HepG2 (cell line): Measurements from ENCODE around the gene ALDH3A2. TPM values are rescaled to one million over a fixed set of nuclear protein-coding genes. Genes with fewer than 3 reads are reported as not detected.

Source experiments
- ARID4A ChIP-seq: sonication (generic); formaldehyde crosslinking; IDR thresholded peaks from 2 replicates; pipeline ENCODE4 v1.5.0; 2020; ENCODE audit warnings: mild to moderate bottlenecking, missing genetic modification reagents, borderline replicate concordance
- ETV5 ChIP-seq: IDR thresholded peaks from 2 replicates; pipeline ENCODE4 v1.6.1; 2018; ENCODE audit warnings: missing biosample characterization, missing genetic modification reagents, inconsistent platforms, borderline replicate concordance
- FIP1L1 ChIP-seq: fragments of 200-400 bp; formaldehyde crosslinking; IDR thresholded peaks from 2 replicates; pipeline ENCODE4 v1.6.1; 2018; ENCODE audit warnings: low read depth, mild to moderate bottlenecking, low read length, moderate library complexity, borderline replicate concordance; ENCODE audit not compliant: insufficient read depth
- FOSL2 ChIP-seq: sonication (generic); formaldehyde crosslinking; IDR thresholded peaks from 2 replicates; pipeline ENCODE4 v1.4.0; 2020; ENCODE audit warnings: missing genetic modification reagents
- MTF2 ChIP-seq: sonication (generic); formaldehyde crosslinking; IDR thresholded peaks from 2 replicates; pipeline ENCODE4 v1.5.0; 2020; ENCODE audit warnings: missing genetic modification reagents, borderline replicate concordance
- NPAS2 ChIP-seq: sonication (generic); formaldehyde crosslinking; IDR thresholded peaks from 2 replicates; pipeline ENCODE4 v1.8.0; 2022; ENCODE audit warnings: mild to moderate bottlenecking, missing genetic modification reagents, borderline replicate concordance
- RERE ChIP-seq: IDR thresholded peaks from 2 replicates; pipeline ENCODE4 v1.6.1; 2016; ENCODE audit warnings: low read depth, missing genetic modification reagents, missing compliant biosample characterization
- SNAPC4 ChIP-seq: sonication (generic); formaldehyde crosslinking; IDR thresholded peaks from 2 replicates; pipeline ENCODE4 v1.4.0; 2020; ENCODE audit warnings: mild to moderate bottlenecking, missing genetic modification reagents
- SOX5 ChIP-seq: IDR thresholded peaks from 2 replicates; pipeline ENCODE4 v1.6.1; 2016; ENCODE audit warnings: borderline replicate concordance
- SRY ChIP-seq: sonication (generic); formaldehyde crosslinking; IDR thresholded peaks from 2 replicates; pipeline ENCODE4 v1.8.0; 2022; ENCODE audit warnings: mild to moderate bottlenecking, missing genetic modification reagents
- TBL1XR1 ChIP-seq: fragments of 150-350 bp; IDR thresholded peaks from 2 replicates; pipeline ENCODE4 v1.6.1; 2014; ENCODE audit warnings: borderline replicate concordance, low read length; ENCODE audit not compliant: partially characterized antibody
- ZFY ChIP-seq: sonication (generic); formaldehyde crosslinking; IDR thresholded peaks from 2 replicates; pipeline ENCODE4 v1.4.0; 2020; ENCODE audit warnings: missing genetic modification reagents
- ZNF615 ChIP-seq: sonication (generic); formaldehyde crosslinking; IDR thresholded peaks from 2 replicates; pipeline ENCODE4 v1.5.0; 2020; ENCODE audit warnings: mild to moderate bottlenecking, missing genetic modification reagents, borderline replicate concordance
- ZNF775 ChIP-seq: sonication (generic); formaldehyde crosslinking; IDR thresholded peaks from 2 replicates; pipeline ENCODE4 v1.4.0; 2020; ENCODE audit warnings: missing genetic modification reagents, mild to moderate bottlenecking, moderate library complexity, borderline replicate concordance
- ZNF879 ChIP-seq: sonication (generic); formaldehyde crosslinking; IDR thresholded peaks from 2 replicates; pipeline ENCODE4 v1.8.1; 2023; ENCODE audit warnings: missing genetic modification reagents
- polyA plus RNA-seq, 8 experiments: library from polyadenylated mRNA; depleted of rRNA in 3 of 8; stranded (reverse) in 7 of 8; unstranded in 1 of 8; fragments of >200 nt; fragmentation: Illumina TruSeq in 4 of 8; extraction: Trizol in 4 of 8; gene quantifications; 2 replicates each; pipeline versions ENCODE4 v1.2.1 to v1.2.3, GENCODE V29; 2011 to 2016; ENCODE audit warnings: low read depth in 4 of 8, missing spikeins in 1 of 8, mixed read lengths in 1 of 8; ENCODE audit not compliant: insufficient read depth in 1 of 8
- total RNA-seq, 5 experiments: library from RNA; depleted of rRNA; stranded (reverse); fragments of >200 nt; fragmentation: Illumina TruSeq; extraction: Trizol; gene quantifications; 2 replicates each; pipeline ENCODE4 v1.2.3, GENCODE V29; 2016; ENCODE audit warnings: low read depth in 1 of 5

Gene ALDH3A2
- total and polyA plus RNA-seq, 2 of the 13 experiments (the other 11 are each of a cell fraction or from before 2014, with no cell fraction given): 80.8 to 180 TPM

- TF ChIP-seq ZNF775 (no peak), ZFY (CRISPR knock-in tag) (no peak), NPAS2 (no peak), ZNF879 (CRISPR knock-in tag) (no peak), FOSL2 (no peak), FIP1L1 (no peak), ETV5 (CRISPR knock-in tag) (peak; percentile 83), MTF2 (CRISPR knock-in tag) (no peak), SNAPC4 (no peak), TBL1XR1 (no peak), ZNF615 (CRISPR knock-in tag) (no peak), ARID4A (CRISPR knock-in tag) (no peak), SRY (CRISPR knock-in tag) (no peak), RERE (no peak), SOX5 (CRISPR knock-in tag) (0 out of 2 replicates have a peak, but pooled peaks have one; percentile 29)
These were observed 53.7 kb downstream of the ALDH3A2 start (continued) for GRCh38 chr17:19702217-19702641.
